Gastrocnemius medialis (tissue), 4 donors: ENCODE measurements around the gene SSC5D.

Experiments
- POLR2A ChIP-seq, 2 donors: fragments of 450-650 bp; IDR thresholded peaks; one replicate each; pipeline ENCODE4 v1.6.1; 2017; ENCODE audit warnings: antibody characterized with exemption in 2 of 2, mild to moderate bottlenecking in 2 of 2, moderate library complexity in 2 of 2
- TF ChIP-seq, protein P1 (sequence below), 5 experiments: fragments of 450-650 bp in 3 of 5; fragments of 200-600 bp in 2 of 5; sonication (generic) in 2 of 5; IDR thresholded peaks in 4 of 5; conservative IDR thresholded peaks in 1 of 5; 1 replicate in 4 of 5; 2 replicates in 1 of 5; pipeline ENCODE4 v1.5.1; 2016 to 2019; ENCODE audit warnings: antibody characterized with exemption in 5 of 5, mild to moderate bottlenecking in 3 of 5, moderate library complexity in 3 of 5

DNA sequence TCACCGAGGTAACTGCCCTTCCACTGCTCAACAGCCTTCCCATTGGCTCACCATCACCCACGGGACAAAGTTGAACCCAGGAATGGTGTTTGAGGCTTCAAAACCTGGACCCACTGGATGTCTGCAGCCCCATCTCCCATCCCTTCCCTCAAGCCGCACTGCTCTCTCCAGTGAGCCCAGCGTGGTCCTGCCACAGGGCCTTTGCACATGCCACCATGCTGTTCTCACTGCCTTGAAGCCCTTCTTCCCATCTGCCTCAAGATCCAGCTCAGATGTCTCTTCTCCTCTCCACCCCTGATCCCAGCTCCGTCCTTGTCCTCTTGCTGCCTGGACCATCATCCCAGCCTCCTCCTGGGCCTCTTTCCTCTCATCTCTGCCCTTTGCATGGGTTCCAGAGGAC lies 49.2 kb upstream of the SSC5D start:
- TF ChIP-seq, protein P1, sequence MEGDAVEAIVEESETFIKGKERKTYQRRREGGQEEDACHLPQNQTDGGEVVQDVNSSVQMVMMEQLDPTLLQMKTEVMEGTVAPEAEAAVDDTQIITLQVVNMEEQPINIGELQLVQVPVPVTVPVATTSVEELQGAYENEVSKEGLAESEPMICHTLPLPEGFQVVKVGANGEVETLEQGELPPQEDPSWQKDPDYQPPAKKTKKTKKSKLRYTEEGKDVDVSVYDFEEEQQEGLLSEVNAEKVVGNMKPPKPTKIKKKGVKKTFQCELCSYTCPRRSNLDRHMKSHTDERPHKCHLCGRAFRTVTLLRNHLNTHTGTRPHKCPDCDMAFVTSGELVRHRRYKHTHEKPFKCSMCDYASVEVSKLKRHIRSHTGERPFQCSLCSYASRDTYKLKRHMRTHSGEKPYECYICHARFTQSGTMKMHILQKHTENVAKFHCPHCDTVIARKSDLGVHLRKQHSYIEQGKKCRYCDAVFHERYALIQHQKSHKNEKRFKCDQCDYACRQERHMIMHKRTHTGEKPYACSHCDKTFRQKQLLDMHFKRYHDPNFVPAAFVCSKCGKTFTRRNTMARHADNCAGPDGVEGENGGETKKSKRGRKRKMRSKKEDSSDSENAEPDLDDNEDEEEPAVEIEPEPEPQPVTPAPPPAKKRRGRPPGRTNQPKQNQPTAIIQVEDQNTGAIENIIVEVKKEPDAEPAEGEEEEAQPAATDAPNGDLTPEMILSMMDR (IDR thresholded peaks at IDR 0.05 in 4 of 5, conservative IDR thresholded peaks at IDR 0.05 in 1 of 5), result no peak
- TF ChIP-seq POLR2A (IDR thresholded peaks at IDR 0.05), result no peak
